C4-2B (cell line): ENCODE measurements around the gene NIPAL3.

Source experiments
- ZFX ChIP-seq: fragments of 450-650 bp; IDR thresholded peaks from 2 replicates; pipeline ENCODE4 v1.6.1; 2017
- TF ChIP-seq, protein P1 (sequence below): fragments of 450-650 bp; conservative IDR thresholded peaks from 2 replicates; pipeline ENCODE4 v1.5.1; 2017; ENCODE audit warnings: mild to moderate bottlenecking

DNA sequence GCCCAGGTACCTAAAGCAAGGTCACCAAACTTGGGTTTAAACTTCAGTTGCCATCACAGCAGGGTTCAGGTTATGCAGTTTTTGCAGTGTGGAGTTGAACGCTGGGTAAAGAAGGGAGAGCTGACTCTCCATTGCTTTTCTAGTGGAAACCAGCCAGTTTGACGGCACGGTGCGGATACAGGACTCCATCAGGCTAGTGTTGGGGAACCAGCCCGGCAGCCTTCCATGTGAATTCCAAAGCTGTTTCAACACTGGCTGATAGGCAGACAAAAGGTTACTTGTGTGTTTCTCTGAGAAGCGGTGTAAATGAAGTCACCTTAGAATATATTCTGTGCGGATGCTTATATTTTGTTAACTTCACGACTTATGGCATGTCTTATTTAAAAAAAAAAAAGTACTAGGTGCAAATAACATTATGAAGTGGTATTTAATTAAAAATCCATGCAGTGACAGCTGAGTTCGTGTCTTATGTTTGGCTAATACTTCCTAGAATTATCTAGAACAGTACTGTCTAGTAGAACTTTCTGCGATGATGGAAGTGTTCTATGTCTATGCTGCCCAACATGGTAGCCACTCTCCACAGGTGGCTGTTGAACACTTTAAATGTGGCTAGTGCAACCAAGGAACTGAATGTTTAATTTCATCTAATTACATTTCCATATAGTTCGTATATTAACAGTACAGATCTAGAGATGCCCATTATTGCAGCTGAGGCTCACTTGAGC, 57.1 kb downstream of the NIPAL3 start:
- TF ChIP-seq, protein P1, sequence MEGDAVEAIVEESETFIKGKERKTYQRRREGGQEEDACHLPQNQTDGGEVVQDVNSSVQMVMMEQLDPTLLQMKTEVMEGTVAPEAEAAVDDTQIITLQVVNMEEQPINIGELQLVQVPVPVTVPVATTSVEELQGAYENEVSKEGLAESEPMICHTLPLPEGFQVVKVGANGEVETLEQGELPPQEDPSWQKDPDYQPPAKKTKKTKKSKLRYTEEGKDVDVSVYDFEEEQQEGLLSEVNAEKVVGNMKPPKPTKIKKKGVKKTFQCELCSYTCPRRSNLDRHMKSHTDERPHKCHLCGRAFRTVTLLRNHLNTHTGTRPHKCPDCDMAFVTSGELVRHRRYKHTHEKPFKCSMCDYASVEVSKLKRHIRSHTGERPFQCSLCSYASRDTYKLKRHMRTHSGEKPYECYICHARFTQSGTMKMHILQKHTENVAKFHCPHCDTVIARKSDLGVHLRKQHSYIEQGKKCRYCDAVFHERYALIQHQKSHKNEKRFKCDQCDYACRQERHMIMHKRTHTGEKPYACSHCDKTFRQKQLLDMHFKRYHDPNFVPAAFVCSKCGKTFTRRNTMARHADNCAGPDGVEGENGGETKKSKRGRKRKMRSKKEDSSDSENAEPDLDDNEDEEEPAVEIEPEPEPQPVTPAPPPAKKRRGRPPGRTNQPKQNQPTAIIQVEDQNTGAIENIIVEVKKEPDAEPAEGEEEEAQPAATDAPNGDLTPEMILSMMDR = no peak
- no peak for TF ChIP-seq ZFX
